Adrenal gland (tissue), 12 donors: ENCODE results near the gene SLC39A5. TPM values are rescaled to one million over a fixed set of nuclear protein-coding genes. Genes with fewer than 3 reads are reported as not detected.
"Not testable (repeated sequence)": the region's sequence is repeated elsewhere in the genome, so short reads cannot be mapped to it uniquely, and the experiment has no call there.

ENCODE experiments used
- DNase-seq, 7 donors: peaks; one replicate each; pipeline ENCODE4 v3.0.0-alpha.2; 2019 to 2020
- H3K27ac ChIP-seq, 5 donors: fragments of 200-600 bp; sonication (generic) in 4 of 5; 1 replicate in 3 of 5; 2 replicates in 2 of 5; pipeline versions ENCODE4 v1.5.1 to v1.8.0; 2016 to 2020; ENCODE audit warnings: mild to moderate bottlenecking in 1 of 5
- H3K27me3 ChIP-seq: fragments of 200-600 bp; 2 replicates; pipeline ENCODE4 v1.8.0; 2021
- H3K36me3 ChIP-seq, 2 donors: fragments of 200-600 bp; replicated peaks in 1 of 2; 1 replicate in 1 of 2; 2 replicates in 1 of 2; pipeline versions ENCODE4 v1.5.1 to v1.8.0; 2018 to 2022
- H3K4me1 ChIP-seq, 2 donors: fragments of 200-600 bp; replicated peaks in 1 of 2; 1 replicate in 1 of 2; 2 replicates in 1 of 2; pipeline versions ENCODE4 v1.5.1 to v1.8.0; 2018 to 2021
- H3K4me3 ChIP-seq, 4 donors: fragments of 200-600 bp; sonication (generic) in 3 of 4; one replicate each; pipeline ENCODE4 v1.5.1; 2016 to 2018
- H3K9me3 ChIP-seq, 3 donors: fragments of 200-600 bp; sonication (generic) in 1 of 3; replicated peaks in 1 of 3; 1 replicate in 2 of 3; 2 replicates in 1 of 3; pipeline versions ENCODE4 v1.5.1 to v1.8.0; 2016 to 2021
- CTCF ChIP-seq, 6 experiments: fragments of 450-650 bp in 4 of 6; fragments of 200-600 bp in 2 of 6; sonication (generic) in 1 of 6; IDR thresholded peaks; 1 replicate in 5 of 6; 2 replicates in 1 of 6; pipeline versions ENCODE4 v1.5.1 to v1.8.0; 2016 to 2021; ENCODE audit warnings: antibody characterized with exemption in 6 of 6, mild to moderate bottlenecking in 2 of 6, moderate library complexity in 1 of 6
- POLR2A ChIP-seq, 2 donors: fragments of 450-650 bp; IDR thresholded peaks; one replicate each; pipeline ENCODE4 v1.6.1; 2017; ENCODE audit warnings: antibody characterized with exemption in 2 of 2, mild to moderate bottlenecking in 2 of 2, moderate library complexity in 1 of 2
- WGBS, 4 donors: extraction: QIAGEN DNeasy Blood & Tissue Kit in 2 of 4; methylation state at CpG; one replicate each; pipeline versions ENCODE4 v1.1.5 to v1.1.7; 2013 to 2017; 5-methylcytosine and 5-hydroxymethylcytosine counted together
- intact Hi-C, 2 donors: fragments of 100-400 bp; cut with DNase I; formaldehyde crosslinking; loops; one replicate each; pipeline versions ENCODE4 v1.14.1 to v1.15.0; 2022 to 2023
- polyA plus RNA-seq, 3 donors: library from polyadenylated mRNA; stranded (reverse); fragments of 200-250 nt in 2 of 3; fragments of 350-450 nt in 1 of 3; fragmentation: Illumina TruSeq in 1 of 3; extraction: RNeasy Lipid Tissue Mini Kit (QIAGEN cat#74804) in 1 of 3; gene quantifications; one replicate each; pipeline ENCODE4 v1.2.3, GENCODE V29; 2013 to 2014
- total RNA-seq, 9 donors: library from RNA; depleted of rRNA in 4 of 9; stranded (reverse); fragments of >200 nt in 4 of 9; fragments of 120-200 nt in 1 of 9; fragmentation: NEBNext Ultra II Directional in 1 of 9; extraction: Animal tissue kit (Norgen Biotek cat#: 25700) in 1 of 9; gene quantifications; one replicate each; pipeline versions ENCODE4 v1.1.0 to v1.2.4, GENCODE V29; 2013 to 2023
- donor health status: healthy with polysubstance abuse.
- donor health status: Bipolar disorder and iron deficiency.
- donor health status: DM: yes; HTN: yes; CAD: no.
- donor health status: DM: no; HTN: no; CAD: no.
- donor health status: DM: no; HTN: no; CAD: no.
- donor health status: DM: yes; HTN: yes; CAD: no.

Gene SLC39A5
- total and polyA plus RNA-seq, 12 donors: 0.50 to 2.0 (median 0.65) TPM; not detected in 7

GRCh38 chr12:56261503-56262232, 31.8 kb downstream of the SLC39A5 start:
- peak in 1 of 7 donors; percentile 25 for DNase-seq
- TF ChIP-seq POLR2A (IDR thresholded peaks at IDR 0.05) (no peak), CTCF (IDR thresholded peaks at IDR 0.05) (no peak)
- Histone ChIP-seq H3K4me3 (no peak overlapping the region), H3K4me1 (peaks cover 15 to 23% of the 10 kb centered on the region in 2 donors), H3K9me3 (no peaks in the 10 kb centered on the region), H3K36me3 (no peaks in the 10 kb centered on the region), H3K27ac (no peak overlapping the region), H3K27me3 (no peaks in the 10 kb centered on the region)
- WGBS, 4 donors: 76 to 84% (median 79%) methylated on average over 5 of the region's 5 CpGs
- intact Hi-C loops: no loop called here

GRCh38 chr12:56262955-56263354, 33.1 kb downstream of the SLC39A5 start:
- peak in 1 of 7 donors; percentile 7 for DNase-seq
- peaks cover 13 to 20% of the 10 kb centered on the region in 2 donors for H3K4me1 ChIP-seq
- H3K4me3 ChIP-seq, intact Hi-C loops, H3K27ac ChIP-seq, H3K36me3 ChIP-seq, H3K9me3 ChIP-seq, H3K27me3 ChIP-seq: not testable (repeated sequence)
- 89 to 94% (median 92%) methylated on average over 7 of the region's 7 CpGs for WGBS, 4 donors

- H3K27me3 ChIP-seq, H3K9me3 ChIP-seq, DNase-seq, intact Hi-C loops: not testable (repeated sequence)
- peaks cover 21% of the 10 kb centered on the region in 2 donors for H3K4me1 ChIP-seq
- H3K36me3 ChIP-seq: peaks cover 0 to 14% of the 10 kb centered on the region in 2 donors
- H3K4me3 ChIP-seq: peak overlapping the region in 3 of 4 donors; percentile 28 to 85 (median 49)
- 47 to 54% (median 49%) methylated on average over 15 to 16 of the region's 16 CpGs for WGBS, 4 donors
- peak overlapping the region; percentile 77 to 99 (median 86) for H3K27ac ChIP-seq
Measured at GRCh38 chr12:56266068-56266692, 36.3 kb downstream of the SLC39A5 start.

- Histone ChIP-seq H3K27ac (peak within 1 kb of the TSS; percentile 77 to 99 (median 86)), H3K9me3 (no peaks in the 10 kb centered on the region), H3K4me1 (peaks cover 23 to 24% of the 10 kb centered on the region in 2 donors), H3K27me3 (no peaks in the 10 kb centered on the region), H3K4me3 (peak within 1 kb of the TSS; percentile 16 to 85 (median 38)), H3K36me3 (peaks cover 0 to 21% of the 10 kb centered on the region in 2 donors)
- peak; percentile 90 to 96 (median 92) for DNase-seq
- TF ChIP-seq CTCF (IDR thresholded peaks at IDR 0.05) (peak; percentile 43 to 82 (median 70)), POLR2A (IDR thresholded peaks at IDR 0.05) (peak; percentile 95 to 96)
- intact Hi-C loops: no loop called here
- 0 to 1% (median 1%) methylated on average over 14 to 68 of the region's 68 CpGs for WGBS, 4 donors
Measured at GRCh38 chr12:56266693-56267442, 37.0 kb downstream of the SLC39A5 start, which contains the start of gene COQ10A. COQ10A (plus strand) TSS chr12:56266942; CDS start chr12:56267119, 177 bp downstream.
